ENCODE data around the gene ZNF865.

DNA sequence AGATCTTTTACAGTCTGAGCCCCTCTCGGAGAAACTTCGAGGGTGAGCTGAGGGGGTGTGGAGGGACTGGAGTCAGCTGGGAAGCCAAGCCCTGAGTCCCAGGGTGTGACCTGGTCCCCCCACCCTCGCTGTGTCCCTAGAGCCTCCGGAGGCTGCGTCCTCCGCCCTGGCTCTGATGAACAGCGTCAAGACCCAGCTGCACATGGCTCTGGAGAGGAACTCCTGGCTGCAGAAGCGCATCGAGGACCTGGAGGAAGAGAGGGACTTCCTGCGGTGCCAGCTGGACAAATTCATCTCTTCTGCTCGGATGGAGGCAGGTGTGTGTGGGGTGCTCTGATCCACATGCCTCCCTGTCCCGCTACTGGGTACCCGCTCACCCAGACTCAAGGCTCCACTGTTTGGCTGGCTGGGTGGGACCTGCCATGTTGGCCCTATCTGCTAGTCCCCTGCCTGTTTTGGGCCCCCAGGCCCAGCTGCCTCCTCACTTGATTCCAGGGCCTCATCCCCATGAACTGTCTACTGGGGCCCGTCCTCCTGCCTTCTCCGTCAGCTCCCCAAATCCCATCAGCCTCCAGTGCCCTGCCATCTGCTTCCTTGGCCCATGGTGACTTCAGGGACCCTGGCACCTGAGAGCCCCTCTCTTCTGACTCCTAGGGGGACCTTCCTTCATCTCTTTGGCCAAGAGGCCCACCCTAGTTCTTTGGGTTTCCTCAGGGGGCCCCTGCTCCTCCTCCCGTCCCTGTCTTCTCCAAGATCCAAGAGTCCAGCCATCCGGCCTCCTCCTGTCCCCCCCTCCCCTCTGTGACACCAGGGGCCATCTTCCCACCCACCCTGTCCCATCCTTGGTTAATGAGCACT is 44.0 kb downstream of the ZNF865 start:
- TF ChIP-seq, protein P1, sequence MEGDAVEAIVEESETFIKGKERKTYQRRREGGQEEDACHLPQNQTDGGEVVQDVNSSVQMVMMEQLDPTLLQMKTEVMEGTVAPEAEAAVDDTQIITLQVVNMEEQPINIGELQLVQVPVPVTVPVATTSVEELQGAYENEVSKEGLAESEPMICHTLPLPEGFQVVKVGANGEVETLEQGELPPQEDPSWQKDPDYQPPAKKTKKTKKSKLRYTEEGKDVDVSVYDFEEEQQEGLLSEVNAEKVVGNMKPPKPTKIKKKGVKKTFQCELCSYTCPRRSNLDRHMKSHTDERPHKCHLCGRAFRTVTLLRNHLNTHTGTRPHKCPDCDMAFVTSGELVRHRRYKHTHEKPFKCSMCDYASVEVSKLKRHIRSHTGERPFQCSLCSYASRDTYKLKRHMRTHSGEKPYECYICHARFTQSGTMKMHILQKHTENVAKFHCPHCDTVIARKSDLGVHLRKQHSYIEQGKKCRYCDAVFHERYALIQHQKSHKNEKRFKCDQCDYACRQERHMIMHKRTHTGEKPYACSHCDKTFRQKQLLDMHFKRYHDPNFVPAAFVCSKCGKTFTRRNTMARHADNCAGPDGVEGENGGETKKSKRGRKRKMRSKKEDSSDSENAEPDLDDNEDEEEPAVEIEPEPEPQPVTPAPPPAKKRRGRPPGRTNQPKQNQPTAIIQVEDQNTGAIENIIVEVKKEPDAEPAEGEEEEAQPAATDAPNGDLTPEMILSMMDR (IDR thresholded peaks at IDR 0.05; ENCODE audit: poor library complexity, severe bottlenecking): no peak
- TF ChIP-seq, protein P2, sequence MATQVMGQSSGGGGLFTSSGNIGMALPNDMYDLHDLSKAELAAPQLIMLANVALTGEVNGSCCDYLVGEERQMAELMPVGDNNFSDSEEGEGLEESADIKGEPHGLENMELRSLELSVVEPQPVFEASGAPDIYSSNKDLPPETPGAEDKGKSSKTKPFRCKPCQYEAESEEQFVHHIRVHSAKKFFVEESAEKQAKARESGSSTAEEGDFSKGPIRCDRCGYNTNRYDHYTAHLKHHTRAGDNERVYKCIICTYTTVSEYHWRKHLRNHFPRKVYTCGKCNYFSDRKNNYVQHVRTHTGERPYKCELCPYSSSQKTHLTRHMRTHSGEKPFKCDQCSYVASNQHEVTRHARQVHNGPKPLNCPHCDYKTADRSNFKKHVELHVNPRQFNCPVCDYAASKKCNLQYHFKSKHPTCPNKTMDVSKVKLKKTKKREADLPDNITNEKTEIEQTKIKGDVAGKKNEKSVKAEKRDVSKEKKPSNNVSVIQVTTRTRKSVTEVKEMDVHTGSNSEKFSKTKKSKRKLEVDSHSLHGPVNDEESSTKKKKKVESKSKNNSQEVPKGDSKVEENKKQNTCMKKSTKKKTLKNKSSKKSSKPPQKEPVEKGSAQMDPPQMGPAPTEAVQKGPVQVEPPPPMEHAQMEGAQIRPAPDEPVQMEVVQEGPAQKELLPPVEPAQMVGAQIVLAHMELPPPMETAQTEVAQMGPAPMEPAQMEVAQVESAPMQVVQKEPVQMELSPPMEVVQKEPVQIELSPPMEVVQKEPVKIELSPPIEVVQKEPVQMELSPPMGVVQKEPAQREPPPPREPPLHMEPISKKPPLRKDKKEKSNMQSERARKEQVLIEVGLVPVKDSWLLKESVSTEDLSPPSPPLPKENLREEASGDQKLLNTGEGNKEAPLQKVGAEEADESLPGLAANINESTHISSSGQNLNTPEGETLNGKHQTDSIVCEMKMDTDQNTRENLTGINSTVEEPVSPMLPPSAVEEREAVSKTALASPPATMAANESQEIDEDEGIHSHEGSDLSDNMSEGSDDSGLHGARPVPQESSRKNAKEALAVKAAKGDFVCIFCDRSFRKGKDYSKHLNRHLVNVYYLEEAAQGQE (IDR thresholded peaks at IDR 0.05; ENCODE audit: borderline replicate concordance): no peak
- TF ChIP-seq POLR2AphosphoS5 (IDR thresholded peaks at IDR 0.05): no peak
- no peak for TF ChIP-seq TAF1 (IDR thresholded peaks at IDR 0.05; ENCODE audit: low read depth)
- no peak for TF ChIP-seq EZH2 (IDR thresholded peaks at IDR 0.05; ENCODE audit: borderline replicate concordance, insufficient read depth, low read length, poor library complexity, severe bottlenecking)
- no peak for TF ChIP-seq EP300 (conservative IDR thresholded peaks at IDR 0.05; ENCODE audit: poor library complexity, severe bottlenecking)
- TF ChIP-seq MXI1 (conservative IDR thresholded peaks at IDR 0.05; ENCODE audit: poor library complexity, severe bottlenecking): no peak
- no peak for TF ChIP-seq SMC3 (conservative IDR thresholded peaks at IDR 0.05; ENCODE audit: poor library complexity)
- no peak for TF ChIP-seq RAD21 (conservative IDR thresholded peaks at IDR 0.05)
